Mesothelial cell of epicardium (in vitro differentiated cells): ENCODE measurements around the gene RND2. TPM values are rescaled to one million over a fixed set of nuclear protein-coding genes. Genes with fewer than 3 reads are reported as not detected.
"Not testable (repeated sequence)": the region's sequence is repeated elsewhere in the genome, so short reads cannot be mapped to it uniquely, and the experiment has no call there.

ENCODE experiments used
- DNase-seq, 2 experiments: peaks; one replicate each; pipeline ENCODE4 v3.0.0; 2021; ENCODE audit warnings: low spot score in 2 of 2; ENCODE audit not compliant: unreplicated experiment in 2 of 2
- H3K27ac Mint-ChIP-seq: 2 replicates; pipeline ENCODE4 v1.8.0; 2021; ENCODE audit warnings: mixed read lengths
- H3K27me3 Mint-ChIP-seq: 2 replicates; pipeline ENCODE4 v1.8.0; 2021; ENCODE audit warnings: low read depth, mixed read lengths
- H3K36me3 Mint-ChIP-seq: 2 replicates; pipeline ENCODE4 v1.8.0; 2021; ENCODE audit warnings: mixed read lengths
- H3K4me1 Mint-ChIP-seq: 2 replicates; pipeline ENCODE4 v1.8.0; 2021; ENCODE audit warnings: mixed read lengths
- H3K4me3 Mint-ChIP-seq: 2 replicates; pipeline ENCODE4 v1.8.0; 2021; ENCODE audit warnings: mild to moderate bottlenecking, moderate library complexity, mixed read lengths
- H3K9me3 Mint-ChIP-seq: 2 replicates; pipeline ENCODE4 v1.8.0; 2021; ENCODE audit warnings: mixed read lengths
- CTCF ChIP-seq: fragments of 200-600 bp; sonication (generic); IDR thresholded peaks from one replicate; pipeline ENCODE4 v1.5.0; 2021; ENCODE audit warnings: antibody characterized with exemption; ENCODE audit not compliant: unreplicated experiment
- total RNA-seq: library from RNA; stranded (reverse); gene quantifications from 3 replicates; pipeline ENCODE4 v1.2.1, GENCODE V29; 2021

RND2 gene
- total RNA-seq, 1 donor from 2014 or later = 8.7 TPM

GRCh38 chr17:43040655-43041054 lies 15.6 kb downstream of the RND2 start:
- DNase-seq = no peak
- no peak for TF ChIP-seq CTCF
- Mint-ChIP-seq H3K4me3 (no peak overlapping the region), H3K9me3 (no peaks in the 10 kb centered on the region), H3K27ac (no peak overlapping the region), H3K4me1 (peaks cover 6% of the 10 kb centered on the region), H3K36me3 (no peaks in the 10 kb centered on the region), H3K27me3 (no peaks in the 10 kb centered on the region)

GRCh38 chr17:43042025-43042628 lies 17.1 kb downstream of the RND2 start:
- Mint-ChIP-seq H3K9me3 (no peaks in the 10 kb centered on the region), H3K4me3 (no peak overlapping the region)
- no peak for TF ChIP-seq CTCF

GRCh38 chr17:43043307-43043706 lies 18.3 kb downstream of the RND2 start:
- H3K4me1 Mint-ChIP-seq = peaks cover 6% of the 10 kb centered on the region
- no peaks in the 10 kb centered on the region for H3K9me3 Mint-ChIP-seq
- H3K27me3 Mint-ChIP-seq = no peaks in the 10 kb centered on the region
- DNase-seq = no peak
- no peak for TF ChIP-seq CTCF
- H3K27ac Mint-ChIP-seq = no peak overlapping the region
- no peaks in the 10 kb centered on the region for H3K36me3 Mint-ChIP-seq
- H3K4me3 Mint-ChIP-seq = no peak overlapping the region

More at GRCh38 chr17:43042025-43042628, 17.1 kb downstream of the RND2 start:
- Mint-ChIP-seq H3K27me3 (no peaks in the 10 kb centered on the region), H3K4me1 (peaks cover 6% of the 10 kb centered on the region), H3K36me3 (no peaks in the 10 kb centered on the region), H3K27ac (peak overlapping the region; percentile 64)
- no peak for DNase-seq

- H3K4me3 Mint-ChIP-seq = no peak overlapping the region
- DNase-seq = no peak
- no peaks in the 10 kb centered on the region for H3K36me3 Mint-ChIP-seq
- no peak overlapping the region for H3K27ac Mint-ChIP-seq
- H3K9me3 Mint-ChIP-seq = no peaks in the 10 kb centered on the region
- peaks cover 6% of the 10 kb centered on the region for H3K4me1 Mint-ChIP-seq
- no peaks in the 10 kb centered on the region for H3K27me3 Mint-ChIP-seq
- TF ChIP-seq CTCF = no peak
Observed at GRCh38 chr17:43044024-43044423, 19.0 kb downstream of the RND2 start.

- Mint-ChIP-seq H3K27me3 (no peaks in the 10 kb centered on the region), H3K4me3 (no peak overlapping the region), H3K9me3 (no peaks in the 10 kb centered on the region), H3K4me1 (no peaks in the 10 kb centered on the region), H3K27ac (no peak overlapping the region), H3K36me3 (peaks cover 11% of the 10 kb centered on the region)
- TF ChIP-seq CTCF = no peak
- DNase-seq = no peak
Observed at GRCh38 chr17:43051969-43052368, 26.9 kb downstream of the RND2 start.

GRCh38 chr17:43053008-43053407 lies 28.0 kb downstream of the RND2 start:
- H3K27me3 Mint-ChIP-seq, DNase-seq, H3K9me3 Mint-ChIP-seq, H3K27ac Mint-ChIP-seq, H3K4me3 Mint-ChIP-seq, H3K4me1 Mint-ChIP-seq: not testable (repeated sequence)
- peaks cover 12% of the 10 kb centered on the region for H3K36me3 Mint-ChIP-seq
